NCI-H524 treated with DMSO at 0.1 percent for 48 hours (cell line): Measurements from ENCODE around the gene USP54.

Experiments
- DNase-seq: peaks from one replicate; lab custom pipeline; 2025; lab: John Stamatoyannopoulos, UW

USP54 gene

GRCh38 chr10:73529089-73529832 is 61.9 kb downstream of the USP54 start:
- DNase-seq = no peak

DNA sequence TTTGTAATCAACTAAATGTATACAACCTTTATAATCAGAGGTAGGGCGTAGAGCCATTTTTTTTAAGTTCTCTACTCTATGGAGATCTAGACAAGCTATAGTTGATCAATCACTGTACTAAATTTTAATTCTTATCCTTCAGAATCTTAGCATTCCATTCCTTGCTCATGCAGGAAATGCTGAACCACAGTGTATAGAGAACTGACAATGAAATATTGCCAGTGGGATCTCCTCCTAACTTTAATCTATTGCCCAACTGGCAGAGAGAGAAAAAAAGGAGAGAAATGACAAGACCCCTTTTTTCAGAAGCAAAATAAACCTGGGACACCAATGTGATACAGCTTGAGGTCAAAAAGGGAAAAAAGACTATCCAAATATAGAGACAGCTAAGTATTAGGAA is 68.9 kb downstream of the USP54 start:
- DNase-seq = no peak

DNA sequence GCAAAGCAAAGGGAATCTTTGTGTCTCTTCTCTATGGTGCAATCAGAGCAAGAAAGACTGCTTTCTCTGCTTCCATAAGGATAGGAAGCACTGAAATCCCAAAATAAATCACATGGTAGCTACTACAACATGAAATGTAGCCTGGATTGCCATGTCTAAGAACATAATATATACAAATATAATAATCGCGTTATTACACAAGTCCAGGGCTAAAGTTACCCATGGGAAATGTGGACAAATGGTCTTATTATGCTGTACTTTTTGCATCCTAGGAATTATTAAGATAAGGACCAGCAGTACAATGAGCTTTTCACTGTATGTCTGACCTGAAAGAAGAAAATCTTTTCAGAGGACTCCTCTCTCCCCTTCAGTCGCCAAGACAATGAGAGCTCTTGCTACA is 71.8 kb downstream of the USP54 start:
- DNase-seq = no peak

DNA sequence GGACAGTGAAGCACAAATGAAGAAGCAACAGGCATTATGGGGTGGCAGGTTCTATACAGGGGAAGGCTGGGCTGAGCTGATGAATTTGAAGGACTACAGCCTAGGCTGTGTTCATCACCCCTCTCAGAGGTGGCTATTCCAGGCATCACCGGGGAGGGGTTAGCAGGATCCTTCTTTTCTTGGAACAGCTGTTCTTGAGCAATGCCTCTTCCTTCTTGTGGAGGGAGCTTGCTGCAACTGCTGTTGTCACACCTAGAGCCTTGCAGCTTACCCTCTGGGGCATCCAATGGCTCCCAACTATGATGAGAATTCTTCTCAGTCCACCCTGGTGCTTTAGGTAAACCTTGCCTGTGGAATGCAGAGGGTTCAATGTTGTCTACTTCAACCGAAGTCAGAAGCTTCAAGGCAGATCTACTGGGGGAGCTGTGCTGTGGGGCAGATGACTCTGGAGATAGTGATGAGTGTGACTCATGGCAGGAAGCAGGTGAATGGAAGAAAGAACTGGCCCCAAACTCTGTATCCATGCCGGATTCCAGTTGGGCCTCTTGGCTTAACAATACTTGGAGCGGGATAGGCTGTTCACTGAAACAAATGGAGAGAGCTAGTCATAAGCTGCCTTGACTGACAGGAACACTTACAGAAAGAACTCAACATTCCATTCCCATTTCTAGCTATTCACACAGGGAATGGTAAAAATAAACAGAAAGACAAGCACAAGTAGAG is 73.8 kb downstream of the USP54 start:
- no peak for DNase-seq

GRCh38 chr10:73512207-73512743 is 78.9 kb downstream of the USP54 start:
- DNase-seq = no peak

GRCh38 chr10:73509695-73510094 is 81.4 kb downstream of the USP54 start:
- DNase-seq = no peak

- no peak for DNase-seq
These were observed 84.7 kb downstream of the USP54 start for GRCh38 chr10:73506491-73506890.

- DNase-seq = no peak
These were observed 85.1 kb downstream of the USP54 start for GRCh38 chr10:73506074-73506473.

DNA sequence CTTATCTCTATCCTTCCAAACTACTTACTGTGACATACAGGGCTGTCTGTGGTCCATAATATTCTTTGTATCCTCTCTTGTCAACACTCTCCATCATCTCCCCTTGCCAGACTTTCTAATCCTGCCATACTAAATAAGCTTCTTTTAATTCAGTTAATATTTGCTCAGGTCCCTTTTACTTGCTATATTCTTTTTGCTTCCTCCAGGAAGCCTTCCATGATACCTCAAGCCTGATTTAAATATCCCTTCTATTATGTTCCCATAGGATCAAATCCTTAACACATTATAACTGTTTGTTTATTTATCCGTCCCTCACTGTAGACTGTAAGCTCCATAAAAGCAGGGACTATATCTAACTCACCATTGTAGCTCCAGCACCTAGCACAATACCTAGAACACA is 88.1 kb downstream of the USP54 start:
- no peak for DNase-seq

- DNase-seq = no peak
These were observed 89.5 kb downstream of the USP54 start for GRCh38 chr10:73501651-73502050.

- no peak for DNase-seq
These were observed 93.5 kb downstream of the USP54 start for GRCh38 chr10:73497623-73498022.

DNA sequence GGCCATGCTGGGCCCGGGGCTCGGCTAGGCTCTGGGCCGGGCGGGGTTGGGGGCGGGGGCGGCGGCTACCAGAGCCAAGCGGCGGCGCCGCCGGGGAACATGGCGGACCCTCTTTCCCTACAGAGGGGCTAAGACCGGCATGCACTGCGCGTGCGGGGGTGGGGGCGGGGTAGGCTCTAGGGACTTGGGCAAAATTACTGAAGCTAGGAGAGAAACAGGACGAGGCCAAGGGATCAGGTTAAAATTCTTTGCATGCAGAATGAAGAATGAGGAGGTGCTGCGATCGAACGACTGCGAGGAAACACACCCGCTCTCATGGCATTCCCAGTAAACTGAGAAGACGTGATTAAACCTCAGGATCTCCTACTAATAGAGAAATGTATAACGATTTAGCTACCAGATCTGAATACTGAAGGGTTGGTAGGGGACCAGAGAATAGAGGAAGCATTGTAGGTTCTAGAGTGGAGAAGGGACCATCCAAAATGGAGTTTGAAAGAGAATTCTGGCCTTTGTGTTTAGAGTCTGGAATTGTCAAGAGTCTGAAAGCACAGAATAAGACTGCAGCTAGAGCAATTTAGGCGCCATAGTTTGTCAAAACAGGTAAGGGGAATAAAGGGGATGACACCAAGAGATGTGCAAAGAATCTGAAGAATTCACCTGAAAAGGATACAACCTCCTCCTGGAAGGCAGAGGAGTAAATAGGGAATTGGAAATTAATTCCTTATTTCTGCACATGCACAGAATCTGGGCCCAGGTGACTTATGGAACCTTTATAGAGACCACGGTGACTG is 95.1 kb downstream of the USP54 start, which contains the start of gene PPP3CB:
Gene PPP3CB (minus strand): TSS at position 141 of the 791 bp plus-strand sequence. CDS start 135 bp downstream, at position 6.
- DNase-seq = peak; percentile 44

GRCh38 chr10:73495226-73495883 is 95.8 kb downstream of the USP54 start:
- DNase-seq = no peak

- DNase-seq = no peak
These were observed 96.3 kb downstream of the USP54 start for GRCh38 chr10:73494877-73495225.

DNA sequence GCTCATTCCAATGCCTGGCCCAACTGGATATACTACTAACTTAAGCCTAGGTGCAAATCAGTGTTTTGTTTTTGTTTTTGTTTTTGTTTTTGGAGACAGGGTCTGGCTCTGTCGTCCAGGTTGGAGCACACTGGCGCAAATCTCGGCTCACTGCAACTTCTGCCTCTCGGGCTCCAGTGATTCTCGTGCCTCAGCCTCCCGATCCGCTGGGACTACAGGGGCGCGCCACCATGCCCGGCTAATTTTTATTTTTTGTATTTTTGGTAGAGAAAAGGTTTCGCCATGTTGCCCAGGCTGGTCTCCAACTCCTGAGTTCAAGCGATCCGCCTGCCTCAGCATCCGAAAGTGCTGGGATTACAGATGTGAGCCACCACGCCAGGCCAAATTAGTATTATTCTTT is 96.9 kb downstream of the USP54 start:
- no peak for DNase-seq

GRCh38 chr10:73493781-73494180 is 97.4 kb downstream of the USP54 start:
- DNase-seq = no peak

- DNase-seq = no peak
These were observed 104.5 kb downstream of the USP54 start for GRCh38 chr10:73486601-73487000.

GRCh38 chr10:73485320-73485719 is 105.8 kb downstream of the USP54 start:
- DNase-seq = no peak

GRCh38 chr10:73480158-73480557 is 111.0 kb downstream of the USP54 start:
- DNase-seq = no peak

DNA sequence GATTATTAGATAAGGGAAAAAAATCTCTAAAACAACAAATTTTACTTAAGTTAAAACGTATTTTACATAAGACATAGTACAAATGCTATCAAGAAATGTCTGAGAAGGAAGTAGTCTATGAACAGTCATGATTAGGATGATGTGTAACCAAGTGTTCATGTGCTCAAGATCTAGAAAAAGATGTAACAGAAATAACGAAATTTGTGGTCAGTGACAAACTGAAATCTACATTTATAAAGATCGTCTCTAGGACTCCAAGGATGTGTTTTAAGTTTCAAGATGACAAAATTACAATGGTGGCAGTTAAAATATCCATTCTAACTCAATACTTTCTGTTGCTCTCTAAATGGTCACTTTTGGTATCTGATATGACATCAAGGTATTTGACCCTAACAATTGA is 112.5 kb downstream of the USP54 start:
- no peak for DNase-seq

GRCh38 chr10:73471226-73471625 is 119.9 kb downstream of the USP54 start:
- no peak for DNase-seq

DNA sequence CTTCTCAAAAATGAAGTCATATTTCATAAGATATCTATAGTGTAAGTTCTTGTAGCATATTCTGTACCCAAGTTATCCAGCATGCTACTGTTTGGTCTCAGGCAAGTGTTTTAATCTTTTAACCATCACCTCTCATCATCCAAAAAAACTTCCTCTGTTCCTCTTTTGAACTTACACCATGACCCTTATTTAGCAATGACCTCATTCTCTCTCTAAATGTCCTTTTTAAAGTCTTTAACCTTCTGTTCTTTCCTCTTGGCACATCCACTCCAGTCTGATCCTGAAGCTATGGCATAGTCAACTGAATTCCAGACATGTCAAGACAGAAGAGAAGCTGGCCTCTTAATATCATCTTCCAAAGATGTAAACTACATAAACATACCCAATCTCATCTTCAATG is 121.6 kb downstream of the USP54 start:
- no peak for DNase-seq
